Measurements from ENCODE around the gene TMEM151B.

Gene TMEM151B

DNA sequence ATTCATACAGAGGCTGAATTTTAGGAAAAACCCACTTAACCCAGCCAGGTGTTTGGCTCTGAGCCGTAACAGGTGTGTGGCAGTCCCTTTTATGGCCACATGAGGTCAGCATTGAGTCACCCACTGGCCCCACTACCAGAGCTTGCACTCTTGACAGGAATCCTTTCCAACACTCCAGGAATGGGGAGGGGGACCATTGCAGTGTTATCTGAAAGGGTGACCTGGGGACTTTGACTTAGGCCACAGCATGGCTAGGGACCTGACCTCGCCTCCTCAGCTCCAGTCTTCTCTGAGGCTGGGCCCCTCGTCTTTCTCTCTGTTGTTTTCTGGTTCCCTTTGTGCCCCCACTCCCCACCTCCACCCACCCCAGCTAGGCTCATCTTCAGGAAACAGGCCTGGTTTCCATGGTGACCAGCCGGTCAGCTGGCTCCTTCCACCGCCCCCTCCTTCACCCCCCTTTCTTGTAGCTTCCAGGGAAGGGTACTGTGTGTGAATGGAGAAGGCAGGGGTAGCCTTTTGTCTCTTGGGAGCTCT is 2.1 kb upstream of the TMEM151B start:
- no peak for DNase-seq (ENCODE audit: insufficient read length, low spot score)
- peak; percentile 85 for FAIRE-seq
- no peak for TF ChIP-seq PAX5 (IDR thresholded peaks at IDR 0.05; ENCODE audit: insufficient read depth, low read length, severe bottlenecking)
- no peak for TF ChIP-seq TAF1 (IDR thresholded peaks at IDR 0.05; ENCODE audit: low read depth, low read length)
- TF ChIP-seq POLR2A (IDR thresholded peaks at IDR 0.05; ENCODE audit: low read depth, low read length): no peak
- TF ChIP-seq POLR2AphosphoS5 (IDR thresholded peaks at IDR 0.05; ENCODE audit: low read depth, low read length): no peak
- no peak for TF ChIP-seq SPI1 (IDR thresholded peaks at IDR 0.05; ENCODE audit: low read depth, low read length)
- TF ChIP-seq POU2F2 (IDR thresholded peaks at IDR 0.05; ENCODE audit: low read depth, low read length): no peak

GRCh38 chr6:44269178-44269920 is 901 bp upstream of the TMEM151B start:
- DNase-seq (ENCODE audit: insufficient read length, low spot score) (no peak), FAIRE-seq (no peak)
- TF ChIP-seq TAF1 (IDR thresholded peaks at IDR 0.05; ENCODE audit: low read depth, low read length) (no peak), SPI1 (IDR thresholded peaks at IDR 0.05; ENCODE audit: low read depth, low read length) (no peak), POLR2AphosphoS5 (IDR thresholded peaks at IDR 0.05; ENCODE audit: low read depth, low read length) (no peak), PAX5 (IDR thresholded peaks at IDR 0.05; ENCODE audit: insufficient read depth, low read length, severe bottlenecking) (no peak), POU2F2 (IDR thresholded peaks at IDR 0.05; ENCODE audit: low read depth, low read length) (no peak), POLR2A (IDR thresholded peaks at IDR 0.05; ENCODE audit: low read depth, low read length) (no peak)

GRCh38 chr6:44270526-44271405 is 516 bp downstream of the TMEM151B start:
- FAIRE-seq: no peak
- TF ChIP-seq SPI1 (IDR thresholded peaks at IDR 0.05; ENCODE audit: low read depth, low read length) (no peak), TAF1 (IDR thresholded peaks at IDR 0.05; ENCODE audit: low read depth, low read length) (no peak)
- no peak for DNase-seq (ENCODE audit: insufficient read length, low spot score)

GRCh38 chr6:44271406-44271723 is 1.1 kb downstream of the TMEM151B start:
- DNase-seq (ENCODE audit: insufficient read length, low spot score) (no peak), FAIRE-seq (no peak)
- no peak for TF ChIP-seq SPI1 (IDR thresholded peaks at IDR 0.05; ENCODE audit: low read depth, low read length)
- TF ChIP-seq POLR2A (IDR thresholded peaks at IDR 0.05; ENCODE audit: low read depth, low read length): no peak
- no peak for TF ChIP-seq PAX5 (IDR thresholded peaks at IDR 0.05; ENCODE audit: insufficient read depth, low read length, severe bottlenecking)
- TF ChIP-seq POLR2AphosphoS5 (IDR thresholded peaks at IDR 0.05; ENCODE audit: low read depth, low read length): no peak
- TF ChIP-seq POU2F2 (IDR thresholded peaks at IDR 0.05; ENCODE audit: low read depth, low read length): no peak
- TF ChIP-seq TAF1 (IDR thresholded peaks at IDR 0.05; ENCODE audit: low read depth, low read length): no peak

DNA sequence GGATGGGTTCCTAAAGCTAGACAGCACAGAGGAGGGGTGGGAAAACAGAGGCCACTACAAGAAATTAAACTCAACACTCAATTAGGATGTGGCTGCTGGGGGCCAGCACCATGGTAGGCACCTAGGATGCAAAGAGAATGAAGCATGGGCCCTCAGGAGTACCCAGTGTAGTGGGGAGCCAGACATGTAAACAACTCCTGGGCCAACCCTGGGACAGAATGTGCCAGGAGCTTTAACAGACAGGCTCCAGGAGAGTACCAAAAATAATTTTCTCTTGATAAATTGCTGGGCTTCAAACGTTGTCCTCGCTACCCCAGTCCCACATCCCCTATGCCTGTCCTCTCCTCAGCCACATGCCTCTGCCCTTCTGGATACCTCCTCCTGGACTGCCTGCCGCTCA is 1.7 kb downstream of the TMEM151B start:
- no peak for DNase-seq (ENCODE audit: insufficient read length, low spot score)
- no peak for FAIRE-seq
- TF ChIP-seq SPI1 (IDR thresholded peaks at IDR 0.05; ENCODE audit: low read depth, low read length): no peak
- TF ChIP-seq TAF1 (IDR thresholded peaks at IDR 0.05; ENCODE audit: low read depth, low read length): no peak
- no peak for TF ChIP-seq PAX5 (IDR thresholded peaks at IDR 0.05; ENCODE audit: insufficient read depth, low read length, severe bottlenecking)
- TF ChIP-seq POLR2AphosphoS5 (IDR thresholded peaks at IDR 0.05; ENCODE audit: low read depth, low read length): no peak
- TF ChIP-seq POU2F2 (IDR thresholded peaks at IDR 0.05; ENCODE audit: low read depth, low read length): no peak
- no peak for TF ChIP-seq POLR2A (IDR thresholded peaks at IDR 0.05; ENCODE audit: low read depth, low read length)

DNA sequence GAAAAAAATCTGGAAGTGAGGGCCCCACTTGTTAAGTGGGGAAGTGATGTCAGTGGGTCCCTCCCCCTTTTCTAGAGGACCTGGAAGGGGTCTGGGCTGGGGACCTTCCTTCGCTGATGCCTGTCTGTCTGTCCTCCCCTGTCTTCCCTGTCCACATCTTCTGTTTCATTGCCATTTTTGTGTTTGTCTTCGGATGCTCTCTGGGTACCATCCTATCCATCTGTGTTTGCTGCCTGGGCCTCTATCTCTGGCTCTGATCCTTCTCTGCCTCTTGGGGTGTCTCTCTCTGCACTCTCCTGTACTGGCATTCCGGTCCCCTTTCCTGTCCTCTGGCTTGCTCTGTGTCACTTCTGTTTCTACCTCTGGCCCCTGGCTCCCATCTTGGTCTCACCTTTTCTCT is 2.3 kb downstream of the TMEM151B start:
- TF ChIP-seq SPI1 (IDR thresholded peaks at IDR 0.05; ENCODE audit: low read depth, low read length): no peak
- no peak for TF ChIP-seq PAX5 (IDR thresholded peaks at IDR 0.05; ENCODE audit: insufficient read depth, low read length, severe bottlenecking)
- FAIRE-seq (no peak), DNase-seq (ENCODE audit: insufficient read length, low spot score) (no peak)

DNA sequence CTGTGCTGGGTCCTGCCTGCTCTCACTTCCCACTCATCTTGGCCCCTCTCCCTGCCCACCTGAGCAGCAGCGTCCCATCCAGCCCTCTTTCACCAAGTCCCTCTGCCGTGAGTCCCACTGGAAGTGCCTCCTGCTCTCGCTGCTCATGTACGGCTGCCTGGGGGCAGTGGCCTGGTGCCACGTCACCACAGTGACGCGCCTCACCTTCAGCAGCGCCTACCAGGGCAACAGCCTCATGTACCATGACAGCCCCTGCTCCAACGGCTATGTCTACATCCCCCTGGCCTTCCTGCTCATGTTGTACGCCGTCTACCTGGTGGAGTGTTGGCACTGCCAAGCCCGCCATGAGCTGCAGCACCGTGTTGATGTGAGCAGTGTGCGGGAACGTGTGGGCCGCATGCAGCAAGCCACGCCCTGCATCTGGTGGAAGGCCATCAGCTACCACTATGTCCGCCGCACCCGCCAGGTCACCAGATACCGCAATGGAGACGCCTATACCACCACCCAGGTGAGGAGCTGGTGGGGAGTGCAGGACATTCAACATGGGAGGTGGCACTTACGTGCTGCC is 2.8 kb downstream of the TMEM151B start:
- no peak for DNase-seq (ENCODE audit: insufficient read length, low spot score)
- FAIRE-seq: no peak
- TF ChIP-seq POLR2A (IDR thresholded peaks at IDR 0.05; ENCODE audit: low read depth, low read length) (no peak), POLR2AphosphoS5 (IDR thresholded peaks at IDR 0.05; ENCODE audit: low read depth, low read length) (no peak)

DNA sequence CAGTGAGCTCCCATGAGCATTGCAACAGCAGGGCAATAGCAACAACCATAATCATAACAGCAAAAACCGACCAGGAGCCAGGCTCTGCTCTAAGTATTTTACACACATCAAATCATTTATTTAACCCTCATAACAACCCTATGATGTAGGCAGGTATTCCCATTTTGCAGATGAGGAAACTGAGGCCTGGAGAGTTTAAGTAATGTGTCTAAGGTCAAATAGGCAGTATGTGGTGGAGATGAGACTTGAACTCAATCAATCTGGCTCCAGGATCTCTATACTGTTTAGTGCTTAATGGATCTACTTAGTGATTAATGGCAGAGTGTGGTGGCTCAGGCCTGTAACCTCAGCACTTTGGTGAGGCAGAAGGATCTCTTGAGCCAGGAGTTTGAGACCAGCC is 3.4 kb downstream of the TMEM151B start:
- FAIRE-seq (no peak), DNase-seq (ENCODE audit: insufficient read length, low spot score) (no peak)
- TF ChIP-seq POLR2A (IDR thresholded peaks at IDR 0.05; ENCODE audit: low read depth, low read length) (no peak), SPI1 (IDR thresholded peaks at IDR 0.05; ENCODE audit: low read depth, low read length) (no peak), POU2F2 (IDR thresholded peaks at IDR 0.05; ENCODE audit: low read depth, low read length) (no peak)

- FAIRE-seq: no peak
- TF ChIP-seq SPI1 (IDR thresholded peaks at IDR 0.05; ENCODE audit: low read depth, low read length) (no peak), TAF1 (IDR thresholded peaks at IDR 0.05; ENCODE audit: low read depth, low read length) (no peak), POLR2AphosphoS5 (IDR thresholded peaks at IDR 0.05; ENCODE audit: low read depth, low read length) (no peak)
- no peak for DNase-seq (ENCODE audit: insufficient read length, low spot score)
Observed at GRCh38 chr6:44275271-44275748, 5.1 kb downstream of the TMEM151B start.
